Ammon's horn (tissue), 1 donor: ENCODE results near the gene NAV2.

Experiments
- DNase-seq: peaks from one replicate; pipeline ENCODE4 v3.0.0-alpha.2; 2016; ENCODE audit warnings: low spot score

The NAV2 gene

GRCh38 chr11:19683862-19684491 lies 28.7 kb upstream of the NAV2 start:
- DNase-seq = no peak

- no peak for DNase-seq
These were observed 26.4 kb upstream of the NAV2 start for GRCh38 chr11:19686234-19686633.

DNA sequence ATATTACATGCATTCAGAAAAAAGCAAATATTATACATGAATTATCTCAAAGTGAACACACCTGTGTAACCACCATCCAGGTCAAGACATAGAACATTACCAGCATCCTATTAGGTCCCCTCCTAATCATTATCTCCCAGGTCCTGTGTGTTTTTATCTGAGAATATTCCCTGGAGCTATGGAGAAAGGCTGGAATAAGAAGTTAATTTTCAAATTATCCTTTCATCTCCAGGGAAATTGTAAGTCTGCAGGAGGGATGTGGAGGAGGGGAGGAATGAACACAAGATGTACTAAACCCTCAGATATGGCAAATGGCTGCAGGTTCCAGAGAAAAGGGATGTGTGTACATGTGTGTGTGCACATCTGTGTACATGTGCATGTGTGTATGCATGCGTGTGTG lies 25.2 kb upstream of the NAV2 start:
- no peak for DNase-seq

DNA sequence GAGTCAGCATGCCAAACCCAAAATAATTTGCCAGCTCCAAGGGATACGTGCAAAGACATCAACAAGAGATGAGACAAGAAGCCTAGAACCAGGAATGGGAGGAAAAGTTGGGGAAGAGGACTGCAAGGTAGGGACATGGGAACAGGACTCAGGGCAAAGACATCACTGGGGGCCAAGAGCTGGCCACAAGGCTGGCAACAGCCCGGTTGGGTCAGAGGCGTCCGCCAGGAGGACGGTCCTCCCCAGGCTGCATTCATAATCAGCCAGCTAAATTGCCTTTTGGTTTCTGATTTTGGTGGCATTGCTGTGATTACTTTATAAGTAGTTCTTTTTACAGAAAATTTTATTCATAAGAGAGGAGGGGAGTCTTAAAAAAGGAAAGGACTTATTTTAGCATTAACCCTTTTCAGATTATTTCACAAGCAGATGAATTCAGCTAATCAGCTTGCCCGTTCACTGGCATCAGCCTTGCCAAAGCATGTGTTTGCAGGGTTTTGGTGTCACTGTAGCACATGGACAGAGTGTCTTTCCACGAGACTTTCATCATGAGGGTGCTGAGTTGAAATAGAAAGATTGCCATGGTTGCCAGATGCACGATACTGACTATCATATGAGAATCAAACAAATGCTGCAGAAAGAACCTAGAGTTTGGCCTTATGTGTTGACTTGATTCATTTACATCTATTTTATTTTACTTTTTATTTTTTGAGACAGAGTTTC lies 23.2 kb upstream of the NAV2 start:
- peak; percentile 48 for DNase-seq

DNA sequence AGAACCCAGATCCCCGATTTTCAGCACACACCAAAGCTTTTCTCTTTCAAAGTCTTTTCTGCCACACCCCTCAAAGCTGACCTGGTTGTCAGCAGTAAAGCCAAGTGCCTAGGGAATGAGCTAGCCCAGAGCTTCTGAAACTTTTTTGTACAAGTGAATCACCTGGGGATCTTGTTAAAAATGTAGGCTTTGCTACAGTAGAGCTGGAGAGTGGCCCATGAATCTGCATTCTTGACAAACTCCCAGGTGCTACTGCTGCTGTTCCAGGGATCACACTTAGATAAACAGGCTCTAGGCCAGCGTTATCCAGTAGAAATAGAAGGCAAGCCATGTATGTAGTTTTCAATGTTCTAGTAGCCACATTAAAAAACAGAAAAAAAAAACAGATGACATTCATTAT lies 21.8 kb upstream of the NAV2 start:
- DNase-seq = no peak

GRCh38 chr11:19691815-19692500 lies 20.7 kb upstream of the NAV2 start:
- DNase-seq = peak; percentile 28

- no peak for DNase-seq
These were observed 19.5 kb upstream of the NAV2 start for GRCh38 chr11:19693146-19693545.

DNA sequence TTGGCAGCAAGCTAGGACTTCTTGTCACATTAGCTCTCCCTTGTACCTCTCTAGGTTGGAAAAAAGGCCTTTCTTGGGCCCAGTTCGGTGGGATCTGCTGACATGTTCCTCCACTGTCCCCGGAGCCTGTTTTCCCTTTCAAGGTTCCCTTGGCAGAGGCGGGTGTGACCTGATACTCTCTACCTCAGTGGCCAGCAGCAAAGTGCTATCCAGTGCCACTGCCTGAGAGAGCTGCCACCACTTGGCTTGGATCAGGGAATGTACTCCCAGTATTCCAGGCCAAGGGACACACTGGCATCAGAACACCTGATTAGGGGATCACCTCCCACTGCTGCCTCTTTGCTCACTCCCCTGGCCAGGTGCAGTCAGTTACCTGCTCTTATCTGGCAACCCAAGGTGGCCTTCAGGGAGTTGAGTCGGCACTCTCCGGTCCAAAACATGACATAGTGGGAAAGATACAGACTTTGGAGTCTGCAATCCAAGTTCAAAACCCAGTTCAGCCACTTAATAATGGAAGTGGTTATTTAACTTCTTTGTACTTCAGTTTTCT lies 17.8 kb upstream of the NAV2 start:
- DNase-seq = no peak

GRCh38 chr11:19696073-19696472 lies 16.6 kb upstream of the NAV2 start:
- DNase-seq = no peak

- DNase-seq = no peak
These were observed 15.7 kb upstream of the NAV2 start for GRCh38 chr11:19696904-19697303.

DNA sequence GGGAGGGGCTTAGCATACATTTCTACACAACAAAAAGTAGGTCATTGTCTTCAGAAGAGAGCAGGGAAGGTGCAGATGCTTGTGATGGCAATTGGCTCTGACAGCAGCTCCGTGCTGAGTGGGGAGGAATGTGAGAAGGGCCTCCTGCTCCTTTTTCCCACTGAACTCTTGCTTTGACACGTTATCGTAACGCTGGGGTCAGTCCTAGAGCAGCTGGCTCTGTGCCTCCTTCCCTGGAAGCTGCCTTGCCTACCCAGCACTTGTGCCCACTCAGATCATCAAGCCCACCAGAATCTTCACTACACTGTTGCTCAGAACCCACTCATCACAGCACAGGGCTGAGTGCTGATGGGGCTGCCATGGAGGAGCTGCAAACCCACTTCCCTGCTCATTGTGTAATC lies 14.9 kb upstream of the NAV2 start:
- no peak for DNase-seq

- DNase-seq = no peak
These were observed 13.9 kb upstream of the NAV2 start for GRCh38 chr11:19698493-19699292.

DNA sequence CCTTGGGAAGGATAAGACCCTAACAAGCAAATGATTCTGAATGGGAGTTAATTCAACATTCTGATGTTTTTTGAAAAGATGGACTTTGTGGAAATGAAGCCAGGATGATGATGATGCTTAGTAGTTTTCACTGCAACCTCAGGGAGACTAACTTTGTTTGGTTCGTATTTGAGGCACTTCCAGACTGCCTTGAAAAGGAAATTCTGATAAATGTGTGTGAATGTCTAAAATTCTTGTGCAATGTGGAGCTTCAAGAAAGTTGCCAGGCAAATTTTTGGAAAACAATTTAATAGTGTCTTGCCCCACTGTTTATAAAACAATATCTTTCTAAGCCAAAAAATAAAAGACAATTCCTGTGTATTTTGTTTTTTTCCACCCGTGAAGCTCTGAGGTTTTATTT lies 11.2 kb upstream of the NAV2 start:
- DNase-seq = no peak

GRCh38 chr11:19702620-19703019 lies 10.0 kb upstream of the NAV2 start:
- DNase-seq = no peak

- DNase-seq = no peak
These were observed 9.4 kb upstream of the NAV2 start for GRCh38 chr11:19703211-19703610.

GRCh38 chr11:19704213-19704612 lies 8.4 kb upstream of the NAV2 start:
- no peak for DNase-seq

- no peak for DNase-seq
These were observed 6.7 kb upstream of the NAV2 start for GRCh38 chr11:19705936-19706335.

DNA sequence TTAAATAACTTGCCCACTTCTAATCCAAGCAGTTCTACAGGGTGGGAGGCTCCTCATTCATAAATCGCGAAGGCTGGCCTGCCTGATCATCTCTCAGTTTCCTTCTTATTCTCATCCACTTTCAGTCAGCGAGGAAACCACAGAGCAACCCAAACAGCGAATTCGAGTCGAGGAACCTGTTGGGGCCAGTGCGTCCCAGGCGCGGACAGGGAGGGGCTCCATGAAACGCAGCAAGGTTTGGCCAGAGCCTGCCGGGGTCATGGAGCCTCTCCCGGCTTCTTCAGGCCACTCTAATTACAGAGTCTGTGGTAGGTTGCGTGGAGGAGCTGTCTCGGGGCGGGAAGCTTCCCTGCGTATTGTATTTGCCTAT lies 741 bp upstream of the NAV2 start:
- peak; percentile 32 for DNase-seq

DNA sequence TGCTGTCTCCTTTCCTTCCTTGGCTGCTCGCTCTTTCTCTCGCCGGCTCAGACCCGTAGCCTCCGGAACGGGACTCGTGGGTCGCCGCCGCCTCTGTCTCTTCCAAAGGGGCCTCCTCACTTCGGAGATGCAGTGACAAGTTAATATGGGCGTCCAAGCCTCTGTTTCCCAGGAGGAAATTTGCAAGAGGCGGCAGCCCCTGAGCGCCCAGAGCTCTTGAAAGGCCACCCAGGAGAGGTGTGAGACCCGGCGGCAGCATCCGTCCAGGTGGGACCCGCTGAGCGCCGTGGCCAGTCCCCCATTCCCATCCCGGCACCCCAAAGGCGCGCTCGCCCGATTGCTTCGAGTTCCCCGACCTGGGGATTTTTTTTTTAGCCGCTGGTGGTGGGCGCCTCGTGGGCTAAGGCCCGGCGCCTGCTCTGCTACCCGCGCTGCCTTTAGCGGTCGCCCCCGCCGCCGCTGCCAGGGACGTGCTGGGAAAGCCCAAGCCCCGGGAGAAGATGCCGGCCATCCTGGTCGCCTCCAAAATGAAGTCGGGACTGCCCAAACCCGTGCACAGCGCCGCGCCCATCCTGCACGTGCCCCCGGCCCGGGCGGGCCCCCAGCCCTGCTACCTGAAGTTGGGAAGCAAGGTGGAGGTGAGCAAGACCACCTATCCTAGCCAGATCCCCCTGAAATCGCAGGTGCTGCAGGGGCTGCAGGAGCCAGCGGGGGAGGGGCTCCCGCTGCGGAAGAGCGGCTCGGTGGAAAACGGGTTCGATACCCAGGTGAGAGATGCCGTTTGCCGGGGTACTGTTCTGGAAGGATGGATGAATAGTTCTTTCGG lies 772 bp downstream of the NAV2 start:
- no peak for DNase-seq

- DNase-seq = no peak
These were observed 1.4 kb downstream of the NAV2 start for GRCh38 chr11:19714022-19714386.
